HG03064 (cell line): ENCODE measurements around the gene CMIP.

Source experiments
- ATAC-seq: cut with Tn5 transposase; IDR thresholded peaks from one replicate; pipeline ENCODE4 v1.9.1; 2021; ENCODE audit warnings: low read depth; ENCODE audit not compliant: unreplicated experiment

CMIP gene

DNA sequence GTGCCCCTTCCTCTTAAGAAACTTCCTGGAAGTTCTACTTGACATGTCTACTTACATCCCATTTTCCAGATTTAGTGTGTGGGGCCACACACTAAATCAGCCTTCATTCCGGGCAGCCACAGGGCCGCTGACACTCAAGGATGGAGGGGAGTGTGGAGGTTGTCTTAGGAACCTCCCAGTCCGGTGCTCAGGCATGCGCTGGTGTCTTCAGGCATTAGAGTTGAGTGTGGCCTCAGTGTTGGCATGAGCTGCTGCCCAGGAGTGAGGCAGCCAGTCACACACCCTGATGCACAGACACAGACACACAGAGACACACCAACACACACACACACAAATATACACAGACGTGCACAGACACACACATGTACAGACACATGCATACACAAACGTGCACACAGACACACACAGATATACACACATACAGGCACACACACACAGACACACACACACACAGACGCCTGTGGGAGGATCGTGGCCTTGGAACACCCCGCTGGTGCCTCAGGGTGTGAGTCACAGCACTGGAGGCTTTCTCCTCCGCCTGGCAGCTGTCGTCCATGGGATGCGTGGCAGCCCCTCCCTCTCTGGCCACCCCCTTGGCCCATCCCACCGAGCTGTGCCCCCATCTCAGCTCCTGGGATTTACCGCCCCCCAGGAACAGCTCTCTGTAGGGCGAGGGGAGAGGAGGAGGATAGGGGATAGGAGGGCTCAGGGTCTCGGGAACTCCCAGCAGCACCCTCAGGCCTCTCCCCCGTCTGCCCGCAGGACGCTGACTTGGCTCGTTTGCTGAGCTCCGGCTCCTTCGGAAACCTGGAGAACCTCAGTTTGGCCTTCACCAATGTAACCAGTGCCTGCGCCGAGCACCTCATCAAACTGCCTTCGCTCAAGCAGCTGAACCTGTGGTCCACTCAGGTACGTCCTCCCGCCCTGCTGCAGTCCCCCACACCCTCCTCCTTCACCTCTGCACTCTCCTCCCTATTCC is 258.9 kb downstream of the CMIP start:
- ATAC-seq: no peak

DNA sequence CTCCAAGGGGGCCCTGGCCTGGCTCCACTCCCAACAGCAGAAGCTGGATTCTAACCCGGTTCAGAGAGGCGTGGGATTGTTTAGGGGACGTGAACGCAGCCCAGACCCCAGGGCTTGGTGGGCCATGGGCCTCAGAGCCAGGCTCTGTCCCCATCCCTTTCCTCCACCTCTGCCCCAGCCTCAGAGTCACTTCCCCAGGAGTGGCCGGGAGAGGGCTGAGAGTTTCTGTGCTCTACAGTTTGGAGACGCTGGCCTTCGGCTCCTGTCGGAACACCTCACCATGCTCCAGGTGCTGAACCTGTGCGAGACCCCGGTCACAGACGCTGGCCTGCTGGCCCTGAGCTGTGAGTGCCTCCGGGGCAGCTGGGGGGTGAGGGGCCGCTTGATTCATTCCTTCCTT is 260.7 kb downstream of the CMIP start:
- ATAC-seq: no peak

DNA sequence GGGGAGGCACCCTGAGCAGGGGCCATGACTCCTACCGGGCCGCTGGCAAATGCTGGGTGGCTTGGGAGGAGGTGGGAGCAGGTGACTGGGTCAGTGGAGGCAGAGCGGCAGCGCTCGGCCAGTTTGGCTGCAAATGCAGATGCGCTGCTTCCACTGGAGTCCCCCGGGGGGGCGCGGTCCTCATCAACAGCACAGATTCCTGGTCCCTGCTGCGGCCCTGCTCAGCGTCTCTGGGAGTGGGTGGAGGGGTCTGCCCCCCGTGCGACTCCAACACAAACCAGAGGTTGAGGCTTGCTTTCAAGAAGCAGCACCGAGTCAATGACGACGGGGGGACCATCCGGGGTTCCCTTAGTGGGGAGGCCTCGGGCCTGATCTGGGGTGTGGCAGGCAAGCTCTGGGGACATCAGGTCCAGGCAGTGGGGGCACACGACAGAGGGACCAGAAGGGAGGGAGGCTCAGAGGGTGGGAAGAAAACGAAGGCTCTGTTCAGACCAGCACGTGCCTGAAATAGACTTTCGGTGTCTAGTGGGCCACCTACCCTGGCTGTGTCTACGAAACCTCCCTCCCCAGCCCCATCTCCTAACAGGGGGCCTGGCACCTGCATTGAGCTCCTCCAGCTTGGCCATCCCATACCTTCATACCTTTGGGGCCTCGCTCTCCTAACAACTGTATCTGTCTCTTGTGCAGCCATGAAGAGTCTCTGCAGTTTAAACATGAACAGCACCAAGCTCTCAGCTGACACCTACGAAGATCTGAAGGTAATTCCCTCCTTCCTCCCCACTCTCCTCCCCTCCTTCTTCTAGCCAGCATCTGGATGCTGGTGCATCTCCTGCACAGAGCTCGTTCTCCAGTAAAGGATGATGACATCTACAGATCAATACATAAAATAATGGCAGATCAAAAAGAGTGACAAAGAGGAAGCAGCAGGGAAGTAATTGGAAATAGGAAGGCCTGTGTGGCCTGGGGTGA is 262.0 kb downstream of the CMIP start:
- ATAC-seq: no peak

DNA sequence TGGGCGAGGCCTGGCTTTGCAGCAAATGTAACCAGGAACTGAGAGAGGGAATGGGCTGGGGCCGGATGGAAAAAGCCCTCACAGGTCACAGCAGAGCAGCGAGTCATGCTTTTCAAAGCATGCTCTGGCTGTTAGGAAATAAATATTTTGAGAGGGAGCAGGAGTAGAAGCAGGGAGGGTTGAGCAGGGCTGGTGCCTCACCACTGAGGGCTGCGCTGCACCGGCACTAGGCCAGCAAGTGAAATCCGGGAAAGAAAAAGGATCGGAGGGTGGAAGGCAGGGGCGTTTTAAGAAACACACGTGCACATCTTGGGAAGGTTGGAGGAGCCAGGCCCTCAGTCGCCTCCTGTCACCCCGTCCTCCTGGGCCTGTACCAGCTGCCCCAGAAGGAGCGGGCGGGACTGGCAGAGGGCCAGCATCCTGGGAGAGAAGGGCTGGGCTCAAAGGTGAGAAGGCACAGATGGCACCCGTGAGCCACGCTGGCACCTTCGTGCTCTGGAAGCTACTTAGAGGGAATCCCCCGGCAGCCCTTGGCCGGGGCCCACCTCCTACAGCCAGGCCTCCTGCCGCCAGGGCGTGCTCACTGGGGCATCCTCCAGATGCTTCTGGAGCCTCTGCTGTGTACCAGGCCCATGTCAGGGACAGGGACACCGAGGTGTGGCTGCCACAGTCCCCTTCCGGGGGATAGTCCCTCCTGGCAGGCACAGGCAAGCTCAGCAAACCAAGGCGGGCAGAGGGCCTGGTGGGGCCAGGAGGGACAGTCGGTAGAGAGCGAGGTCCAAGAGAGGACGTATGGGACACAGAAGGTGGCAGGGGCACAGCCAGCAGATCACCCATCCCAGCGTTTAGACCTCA is 263.0 kb downstream of the CMIP start:
- no peak for ATAC-seq

DNA sequence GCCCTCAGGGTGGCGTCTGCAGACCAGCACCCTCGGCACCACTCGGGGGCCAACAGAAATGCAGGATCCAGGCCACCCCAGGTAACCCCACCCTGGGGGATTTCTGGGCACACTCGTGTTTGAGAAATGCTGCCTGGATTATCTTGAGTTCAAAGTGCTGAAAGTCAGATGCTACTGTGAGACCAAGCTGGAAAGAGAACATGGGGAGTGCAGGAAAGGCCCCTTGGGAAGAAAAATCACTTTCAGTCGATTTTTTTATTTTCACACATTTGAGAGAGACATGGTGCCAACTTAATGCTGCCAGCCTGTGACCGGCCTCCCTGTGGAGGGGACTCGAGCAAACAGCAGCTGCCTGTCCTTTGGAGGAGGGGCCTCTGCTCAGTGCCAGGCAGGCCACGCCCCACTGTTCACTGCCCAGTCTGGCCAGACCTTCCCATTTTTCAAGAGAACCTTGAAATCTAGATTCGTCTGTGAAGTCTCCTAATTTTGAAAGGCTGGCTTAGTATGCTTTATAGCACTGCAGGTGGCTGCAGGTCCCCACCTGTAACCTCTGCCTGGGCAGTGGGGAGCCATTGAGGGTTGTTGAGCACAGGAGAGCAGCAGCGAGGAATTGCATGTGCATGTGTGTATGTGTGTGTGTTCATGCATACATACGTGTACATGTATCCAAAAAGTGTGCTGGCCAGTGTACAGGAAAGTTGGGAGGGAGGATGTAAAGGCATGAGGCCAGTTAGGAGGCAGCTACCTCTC is 263.8 kb downstream of the CMIP start:
- ATAC-seq: no peak

DNA sequence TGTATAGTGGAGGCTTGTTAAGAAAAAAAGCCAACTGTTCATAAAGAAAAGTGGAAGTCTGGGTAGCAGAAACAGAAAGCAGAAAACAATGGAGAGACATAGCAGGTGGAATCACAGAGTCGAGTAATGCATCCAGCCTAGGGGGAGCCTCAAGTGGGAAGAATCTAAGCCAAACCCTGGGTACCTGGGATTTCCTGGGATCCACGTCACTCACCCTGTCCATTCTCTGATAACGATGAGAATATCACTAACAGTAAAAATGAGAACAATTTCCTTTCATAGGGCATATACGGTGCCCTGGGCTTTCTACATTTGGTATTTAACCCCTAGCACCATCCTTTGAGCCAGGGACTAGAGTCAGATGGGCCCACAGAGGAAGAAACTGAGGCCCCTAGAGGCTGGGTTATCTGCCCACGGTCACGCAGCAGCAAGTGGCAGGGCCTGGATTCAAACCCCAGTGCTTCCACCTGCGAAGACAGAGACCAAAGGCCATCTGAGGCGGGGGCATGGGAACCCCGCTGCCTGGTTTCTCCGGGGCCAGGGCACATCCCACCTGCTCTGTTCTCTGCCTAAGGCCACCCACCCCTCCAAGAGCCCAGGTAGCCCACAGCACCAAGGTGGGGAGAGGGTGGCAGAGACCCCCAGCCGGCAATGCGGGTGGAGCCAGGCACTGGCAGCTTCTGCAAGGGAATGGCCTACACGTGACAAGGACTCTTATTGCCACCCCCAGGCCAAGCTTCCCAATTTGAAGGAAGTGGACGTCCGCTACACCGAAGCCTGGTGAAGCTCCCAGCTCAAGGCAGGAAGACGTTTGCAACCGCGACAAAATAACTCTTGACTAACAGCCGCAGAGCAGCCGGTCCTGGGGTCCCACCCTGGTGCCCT is 264.6 kb downstream of the CMIP start:
- ATAC-seq: no peak

DNA sequence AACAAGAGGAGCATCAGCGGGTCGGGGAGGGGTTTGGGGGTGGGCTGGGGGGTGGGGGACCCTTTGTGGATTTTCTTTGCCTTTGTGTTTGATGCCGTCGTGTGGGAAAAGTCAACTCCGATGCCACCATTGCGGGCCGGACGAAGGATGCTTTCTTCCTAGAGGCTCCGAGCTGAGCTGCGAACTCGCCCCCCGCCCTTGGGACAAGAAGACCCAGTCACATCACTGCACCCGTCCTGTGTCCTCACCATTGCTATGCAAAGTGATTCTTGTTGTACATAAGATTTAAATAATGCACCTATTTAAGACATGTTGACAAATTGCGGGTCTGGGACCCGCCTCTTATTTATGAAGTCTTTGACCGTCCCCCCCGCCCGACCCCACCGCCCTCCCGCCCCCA is 265.4 kb downstream of the CMIP start:
- ATAC-seq: no peak

DNA sequence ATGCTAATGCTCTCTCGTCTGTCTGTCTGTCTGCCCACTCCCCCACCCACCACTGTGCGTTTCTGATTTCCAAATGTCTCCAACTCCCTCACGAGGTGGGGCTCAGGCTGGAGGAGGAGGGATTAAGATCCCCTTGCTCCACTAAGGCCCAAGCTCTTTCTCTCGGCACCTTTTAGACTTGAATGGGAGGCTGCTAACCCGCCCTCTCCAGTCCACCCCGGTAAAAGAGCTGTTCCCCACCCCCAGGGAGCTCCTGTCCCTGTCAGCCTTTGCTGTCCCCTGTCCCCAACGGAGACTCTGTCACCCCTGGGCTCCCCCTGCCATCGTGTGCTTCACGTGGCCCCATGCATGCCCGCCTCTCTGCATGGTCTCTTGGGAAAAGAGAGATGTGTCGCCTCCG is 266.0 kb downstream of the CMIP start:
- ATAC-seq: no peak

DNA sequence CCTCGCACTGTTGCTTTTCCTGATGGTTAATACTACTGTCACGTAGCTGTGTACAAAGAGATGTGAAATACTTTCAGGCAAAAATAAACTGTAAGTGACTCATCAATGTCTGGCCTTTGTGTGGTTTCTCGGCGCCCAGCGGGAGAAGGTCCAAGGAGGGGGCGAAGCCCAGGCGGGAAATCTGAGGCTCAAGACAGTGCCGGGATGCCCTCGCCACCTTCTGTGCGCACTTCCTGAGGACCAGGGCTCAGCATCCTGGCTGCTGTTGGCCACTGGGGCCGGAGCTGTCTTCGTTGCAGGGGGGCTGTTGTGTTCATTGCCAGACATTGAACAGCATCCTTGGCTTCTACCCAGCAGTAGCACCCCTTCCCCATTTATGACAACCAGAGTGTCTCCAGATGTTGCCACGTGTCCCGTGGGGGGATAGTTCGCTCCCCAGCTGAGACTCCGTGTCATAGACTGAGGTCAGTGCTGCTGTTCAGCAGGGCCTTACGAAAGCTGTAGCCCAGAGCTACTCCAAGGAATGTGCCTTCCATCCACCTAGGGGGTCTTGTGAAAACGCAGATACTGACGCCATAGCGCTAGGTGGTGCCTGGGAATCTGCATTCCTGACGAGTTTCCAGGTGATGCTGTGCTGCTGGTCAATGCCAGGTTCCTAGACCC is 267.2 kb downstream of the CMIP start:
- ATAC-seq: no peak

DNA sequence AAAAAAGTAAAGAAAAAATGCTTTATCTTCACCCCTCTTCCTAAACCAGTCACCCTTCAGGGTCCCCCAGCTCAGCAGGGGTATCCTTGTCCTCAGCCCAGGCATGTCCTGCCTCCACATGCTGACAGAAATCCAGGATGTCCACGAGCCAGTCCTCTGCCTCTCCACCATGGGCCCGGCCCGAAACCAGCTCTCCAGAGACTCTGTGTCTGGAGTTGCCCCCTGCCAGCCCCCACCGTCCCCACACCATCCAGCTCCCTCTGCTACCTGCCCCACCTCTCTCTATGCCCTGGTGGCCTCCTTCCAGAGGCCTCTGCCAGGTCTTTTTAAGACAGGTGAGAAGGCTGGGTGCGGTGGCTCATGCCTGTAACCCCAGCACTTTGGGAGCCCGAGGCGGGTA is 268.1 kb downstream of the CMIP start:
- no peak for ATAC-seq

DNA sequence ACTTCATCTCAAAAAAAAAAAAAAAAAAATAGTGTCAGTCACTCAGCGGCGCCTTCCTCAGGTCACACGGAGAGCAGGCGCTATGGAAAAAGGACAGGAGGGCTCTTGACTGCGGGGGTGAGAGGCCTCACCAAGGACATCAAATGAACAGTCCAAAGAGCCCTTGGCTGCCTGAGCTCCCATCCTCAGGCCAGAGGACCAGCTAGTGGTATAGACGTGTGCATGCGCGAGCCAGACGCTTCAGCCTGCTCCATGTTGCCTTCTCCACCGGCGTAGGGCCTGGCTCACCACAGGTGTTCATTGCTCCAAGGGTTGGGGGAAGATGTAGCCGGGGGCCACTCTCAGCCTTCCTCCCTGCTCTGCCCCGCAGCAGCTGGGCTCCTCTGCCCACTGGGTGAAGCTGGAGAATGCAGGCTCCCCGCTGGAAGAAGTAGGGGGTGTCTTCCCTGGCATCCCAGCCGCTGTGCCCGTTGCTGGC is 268.7 kb downstream of the CMIP start:
- ATAC-seq: no peak

DNA sequence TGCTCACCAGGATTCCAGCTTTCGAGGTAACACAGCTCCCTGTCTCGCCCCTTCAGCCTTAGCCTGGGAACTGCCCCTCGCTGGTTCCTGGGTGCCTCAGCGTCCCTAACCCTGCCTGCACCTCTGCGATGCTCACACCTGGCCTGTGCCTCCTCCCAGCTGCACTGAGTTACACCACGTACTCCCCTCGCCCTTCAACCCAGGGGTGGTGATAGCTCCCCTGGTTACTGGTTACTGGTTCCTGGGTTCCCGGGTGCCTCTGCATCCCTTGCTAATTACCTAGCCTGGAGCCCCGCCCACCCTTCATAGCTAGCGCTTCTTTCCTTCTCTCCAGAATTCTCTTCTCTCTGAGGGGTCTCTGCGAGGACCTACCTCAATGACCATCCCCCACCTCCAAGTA is 269.2 kb downstream of the CMIP start:
- no peak for ATAC-seq

DNA sequence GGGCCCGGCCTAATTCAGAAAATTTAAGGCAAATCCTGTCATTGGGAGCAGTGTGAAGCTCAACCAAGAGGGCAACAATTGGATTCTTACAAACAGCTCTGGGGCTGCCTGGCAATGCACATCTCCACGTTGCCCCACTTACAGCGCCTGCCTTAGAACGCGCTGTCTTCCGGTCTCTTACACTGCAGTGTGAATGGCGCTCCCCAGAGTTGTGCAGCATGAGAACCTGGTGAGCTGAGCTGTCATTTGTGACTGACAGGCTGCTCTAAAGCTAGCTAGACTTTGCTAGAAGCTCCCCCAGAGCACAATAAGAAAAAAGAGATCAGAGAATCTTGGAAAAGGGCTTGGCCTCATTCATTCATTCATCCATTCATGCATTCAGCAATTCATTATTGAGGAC is 270.0 kb downstream of the CMIP start:
- ATAC-seq: no peak

DNA sequence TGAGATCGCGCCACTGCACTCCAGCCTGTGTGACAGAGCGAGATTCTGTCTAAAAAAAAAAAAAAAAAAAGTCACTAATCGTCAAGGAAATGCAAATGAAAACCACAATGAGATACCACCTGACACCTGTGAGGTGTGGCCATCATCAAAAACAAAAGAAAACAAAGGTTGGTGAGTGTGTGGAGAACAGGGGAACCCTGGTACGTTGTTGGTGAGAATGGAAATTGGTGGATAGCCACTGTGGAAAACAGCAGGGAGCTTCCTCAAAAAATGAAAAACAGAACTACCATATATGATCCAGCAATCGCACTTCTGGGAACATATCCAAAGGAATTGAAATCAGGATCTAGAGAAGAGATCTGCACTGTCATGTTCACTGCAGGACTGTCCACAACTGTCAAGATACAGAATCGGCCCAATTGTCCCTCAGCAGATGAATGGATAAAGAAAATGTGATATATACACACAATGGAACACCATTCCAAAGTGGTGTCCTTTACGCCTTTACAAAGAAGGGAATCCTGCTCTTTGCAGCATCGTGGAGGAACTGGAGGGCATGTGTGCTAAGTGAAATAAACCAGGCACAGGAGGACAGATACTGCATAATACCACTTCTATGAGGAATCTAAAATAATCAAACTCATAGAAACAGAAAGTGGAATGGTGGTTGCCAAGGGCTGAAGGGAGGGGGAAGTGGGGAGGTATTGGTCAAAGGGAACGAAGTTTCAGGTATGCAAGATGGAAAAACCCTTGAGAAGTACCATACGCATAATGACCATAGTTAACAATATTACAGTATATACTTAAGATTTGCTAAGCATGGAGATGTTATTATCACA is 271.0 kb downstream of the CMIP start:
- no peak for ATAC-seq

DNA sequence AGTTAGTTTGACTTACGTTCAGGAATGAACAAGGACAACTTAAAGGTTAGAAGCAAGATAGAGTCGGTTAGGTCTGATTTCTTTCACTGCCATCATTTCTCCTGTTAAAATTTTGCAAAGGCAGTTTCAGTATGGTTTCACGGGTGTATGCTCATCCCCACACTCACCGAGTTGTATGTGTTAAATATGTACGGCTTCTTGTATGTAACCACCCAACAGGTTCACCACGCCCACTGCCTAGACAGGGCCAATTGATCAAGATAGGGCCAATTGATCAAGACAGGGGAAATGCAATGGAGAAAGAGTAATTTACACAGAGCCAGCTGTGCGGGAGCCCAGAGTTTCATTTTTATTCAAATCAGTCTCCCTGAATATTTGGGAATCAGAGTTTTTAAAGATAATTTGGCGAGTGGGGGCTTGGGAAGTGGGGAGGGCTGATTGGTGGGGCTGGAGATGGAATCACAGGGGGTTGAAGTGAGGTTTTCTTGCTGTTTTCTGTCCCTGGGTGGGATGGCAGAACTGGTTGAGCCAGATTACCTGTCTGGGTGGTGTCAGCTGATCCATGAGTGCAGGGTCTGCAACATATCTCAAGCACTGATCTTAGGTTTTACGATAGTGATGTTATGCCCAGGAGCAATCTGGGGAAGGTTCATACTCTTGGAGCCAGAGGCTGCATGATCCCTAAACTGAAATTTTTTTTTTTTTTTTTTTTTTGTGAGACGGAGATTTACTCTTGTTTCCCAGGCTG is 272.0 kb downstream of the CMIP start:
- no peak for ATAC-seq

DNA sequence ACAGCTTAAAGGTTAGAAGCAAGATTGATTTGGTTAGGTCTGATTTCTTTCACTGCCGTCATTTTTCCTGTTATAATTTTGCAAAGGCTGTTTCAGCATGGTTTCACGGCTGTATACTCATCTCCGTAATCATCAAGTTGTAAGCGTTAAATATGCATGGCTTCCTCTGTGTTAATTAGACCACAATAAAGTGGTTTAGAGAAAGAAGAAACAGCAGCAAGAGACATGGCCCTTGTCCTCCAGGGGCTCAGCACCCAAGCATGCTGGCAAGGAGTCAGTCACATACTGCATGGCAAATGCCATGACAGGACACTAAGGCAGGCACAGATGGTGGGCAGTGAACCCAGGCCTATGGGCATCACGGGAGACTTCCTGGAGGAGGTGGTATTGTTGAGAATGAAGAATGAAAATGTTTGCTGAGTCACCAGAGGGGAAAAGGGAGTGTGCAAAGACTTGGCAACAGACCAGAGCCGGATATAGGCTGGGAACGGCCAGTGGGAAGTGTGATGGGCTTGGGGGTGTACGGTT is 273.1 kb downstream of the CMIP start:
- no peak for ATAC-seq
